HepG2 (cell line): ENCODE data around the gene LRRC10B. TPM values are rescaled to one million over a fixed set of nuclear protein-coding genes. Genes with fewer than 3 reads are reported as not detected.

Experiments
- AHDC1 ChIP-seq: sonication (generic); formaldehyde crosslinking; IDR thresholded peaks from 2 replicates; pipeline ENCODE4 v1.5.1; 2020; ENCODE audit warnings: mild to moderate bottlenecking, missing genetic modification reagents, borderline replicate concordance
- AKAP8 ChIP-seq: sonication (generic); formaldehyde crosslinking; IDR thresholded peaks from 2 replicates; pipeline ENCODE4 v1.5.1; 2020; ENCODE audit warnings: mild to moderate bottlenecking, missing genetic modification reagents
- AKNA ChIP-seq: sonication (generic); formaldehyde crosslinking; IDR thresholded peaks from 2 replicates; pipeline ENCODE4 v1.4.0; 2020; ENCODE audit warnings: missing genetic modification reagents, borderline replicate concordance
- CBFB ChIP-seq: sonication (generic); formaldehyde crosslinking; IDR thresholded peaks from 2 replicates; pipeline ENCODE4 v1.4.0; 2020; ENCODE audit warnings: missing genetic modification reagents
- CCDC6 ChIP-seq: sonication (generic); formaldehyde crosslinking; IDR thresholded peaks from 2 replicates; pipeline ENCODE4 v1.8.1; 2022; ENCODE audit warnings: mild to moderate bottlenecking, missing genetic modification reagents, moderate library complexity
- HNRNPUL1 ChIP-seq: fragments of 200-400 bp; formaldehyde crosslinking; IDR thresholded peaks from 2 replicates; pipeline ENCODE4 v1.6.1; 2017; ENCODE audit warnings: low read depth, mild to moderate bottlenecking, low read length, moderate library complexity
- MAFF ChIP-seq: IDR thresholded peaks from 2 replicates; pipeline ENCODE4 v1.6.1; 2011; ENCODE audit warnings: low read depth, low read length, improper control_type of control experiment
- MTA1 ChIP-seq: sonication (generic); formaldehyde crosslinking; IDR thresholded peaks from 2 replicates; pipeline ENCODE4 v1.4.0; 2020; ENCODE audit warnings: missing genetic modification reagents, mild to moderate bottlenecking, borderline replicate concordance
- NFYB ChIP-seq: sonication (generic); formaldehyde crosslinking; IDR thresholded peaks from 2 replicates; pipeline ENCODE4 v1.4.0; 2020; ENCODE audit warnings: missing genetic modification reagents
- SMARCC2 ChIP-seq: fragments of 450-650 bp; IDR thresholded peaks from 2 replicates; pipeline ENCODE4 v1.6.1; 2017; ENCODE audit warnings: antibody characterized with exemption, mild to moderate bottlenecking
- WIZ ChIP-seq: sonication (generic); formaldehyde crosslinking; IDR thresholded peaks from 2 replicates; pipeline ENCODE4 v1.5.1; 2020; ENCODE audit warnings: mild to moderate bottlenecking, missing genetic modification reagents
- YEATS2 ChIP-seq: sonication (generic); formaldehyde crosslinking; IDR thresholded peaks from 2 replicates; pipeline ENCODE4 v1.4.0; 2020; ENCODE audit warnings: missing genetic modification reagents, borderline replicate concordance
- ZNF451 ChIP-seq: sonication (generic); formaldehyde crosslinking; IDR thresholded peaks from 2 replicates; pipeline ENCODE4 v1.5.0; 2020; ENCODE audit warnings: mild to moderate bottlenecking, missing genetic modification reagents
- ZNF563 ChIP-seq: sonication (generic); formaldehyde crosslinking; IDR thresholded peaks from 2 replicates; pipeline ENCODE4 v1.8.0; 2022; ENCODE audit warnings: mild to moderate bottlenecking, moderate library complexity, missing genetic modification reagents
- ZNF841 ChIP-seq: sonication (generic); formaldehyde crosslinking; IDR thresholded peaks from 2 replicates; pipeline ENCODE4 v1.8.1; 2023; ENCODE audit warnings: missing genetic modification reagents, borderline replicate concordance
- ZNF850 ChIP-seq: sonication (generic); formaldehyde crosslinking; conservative IDR thresholded peaks from 2 replicates; pipeline ENCODE4 v1.9.0; 2021; ENCODE audit warnings: mild to moderate bottlenecking, missing genetic modification reagents
- polyA plus RNA-seq, 8 experiments: library from polyadenylated mRNA; depleted of rRNA in 3 of 8; stranded (reverse) in 7 of 8; unstranded in 1 of 8; fragments of >200 nt; fragmentation: Illumina TruSeq in 4 of 8; extraction: Trizol in 4 of 8; gene quantifications; 2 replicates each; pipeline versions ENCODE4 v1.2.1 to v1.2.3, GENCODE V29; 2011 to 2016; ENCODE audit warnings: low read depth in 4 of 8, missing spikeins in 1 of 8, mixed read lengths in 1 of 8; ENCODE audit not compliant: insufficient read depth in 1 of 8
- total RNA-seq, 5 experiments: library from RNA; depleted of rRNA; stranded (reverse); fragments of >200 nt; fragmentation: Illumina TruSeq; extraction: Trizol; gene quantifications; 2 replicates each; pipeline ENCODE4 v1.2.3, GENCODE V29; 2016; ENCODE audit warnings: low read depth in 1 of 5
- TF ChIP-seq, protein P1 (sequence below): sonication (generic); formaldehyde crosslinking; IDR thresholded peaks from 2 replicates; pipeline ENCODE4 v1.4.0; 2020; ENCODE audit warnings: mild to moderate bottlenecking, low read depth, missing genetic modification reagents

Gene LRRC10B
- total and polyA plus RNA-seq, 2 of the 13 experiments (the other 11 are each of a cell fraction or from before 2014, with no cell fraction given), result not detected

DNA sequence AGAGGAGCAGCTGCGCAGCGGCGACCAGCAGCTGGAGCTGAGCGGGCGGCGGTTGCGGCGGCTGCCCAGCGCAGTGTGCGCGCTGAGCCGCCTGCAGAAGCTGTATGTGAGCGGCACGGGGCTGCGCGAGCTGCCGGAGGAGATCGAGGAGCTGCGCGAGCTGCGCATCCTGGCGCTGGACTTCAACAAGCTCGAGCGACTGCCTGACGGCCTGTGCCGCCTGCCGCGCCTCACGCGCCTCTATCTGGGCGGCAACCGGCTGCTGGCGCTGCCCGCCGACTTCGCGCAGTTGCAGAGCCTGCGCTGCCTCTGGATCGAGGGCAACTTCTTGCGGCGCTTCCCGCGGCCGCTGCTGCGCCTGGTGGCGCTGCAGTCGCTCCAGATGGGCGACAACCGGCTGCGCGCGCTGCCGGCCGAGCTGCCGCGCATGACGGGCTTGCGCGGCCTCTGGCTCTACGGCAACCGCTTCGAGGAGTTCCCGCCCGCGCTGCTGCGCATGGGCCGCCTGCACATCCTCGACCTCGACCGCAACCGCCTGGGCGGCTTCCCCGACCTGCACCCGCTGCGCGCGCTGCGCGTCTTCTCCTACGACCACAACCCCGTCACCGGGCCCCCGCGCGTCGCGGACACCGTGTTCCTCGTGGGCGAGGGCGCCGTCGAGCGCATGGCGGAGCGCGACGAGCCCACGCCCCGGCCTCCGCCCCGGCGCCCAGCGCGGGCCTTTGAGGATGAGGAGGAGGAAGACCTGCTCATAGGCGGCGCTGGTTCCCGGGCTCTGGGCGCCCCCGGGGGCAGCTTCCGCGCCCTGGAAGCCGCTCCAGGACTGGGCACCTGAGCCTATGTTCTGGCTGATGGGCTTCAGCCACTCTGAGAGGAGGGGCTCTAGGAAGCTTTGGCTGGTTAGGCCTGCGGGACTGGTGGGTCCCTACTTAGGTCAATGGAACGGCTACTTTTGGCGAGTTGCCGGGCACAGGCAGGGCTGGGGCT, 787 bp downstream of the LRRC10B start (continued):
- TF ChIP-seq WIZ, result 0 out of 2 replicates have a peak, but pooled peaks have one; percentile 61
- no peak for TF ChIP-seq HNRNPUL1
- TF ChIP-seq YEATS2 (CRISPR knock-in tag), result no peak
- no peak for TF ChIP-seq NFYB
- peak; percentile 45; the same call in 1 of the 2 replicates for TF ChIP-seq CBFB
- TF ChIP-seq SMARCC2, result no peak
- peak; percentile 79; the same call in 1 of the 2 replicates for TF ChIP-seq ZNF563 (CRISPR knock-in tag)
- TF ChIP-seq ZNF850 (CRISPR knock-in tag), result no peak
- TF ChIP-seq MTA1 (CRISPR knock-in tag), result no peak
- no peak for TF ChIP-seq AKNA
- peak; percentile 38; the same call in 1 of the 2 replicates for TF ChIP-seq CCDC6 (CRISPR knock-in tag)
- no peak; the same call in 1 of the 2 replicates for TF ChIP-seq ZNF451 (CRISPR knock-in tag)
- TF ChIP-seq AHDC1, result no peak
- TF ChIP-seq, protein P1, sequence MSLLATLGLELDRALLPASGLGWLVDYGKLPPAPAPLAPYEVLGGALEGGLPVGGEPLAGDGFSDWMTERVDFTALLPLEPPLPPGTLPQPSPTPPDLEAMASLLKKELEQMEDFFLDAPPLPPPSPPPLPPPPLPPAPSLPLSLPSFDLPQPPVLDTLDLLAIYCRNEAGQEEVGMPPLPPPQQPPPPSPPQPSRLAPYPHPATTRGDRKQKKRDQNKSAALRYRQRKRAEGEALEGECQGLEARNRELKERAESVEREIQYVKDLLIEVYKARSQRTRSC (CRISPR knock-in tag), result no peak
- TF ChIP-seq AKAP8 (CRISPR knock-in tag), result peak; percentile 52; the same call in 1 of the 2 replicates
- no peak for TF ChIP-seq MAFF
- TF ChIP-seq ZNF841 (CRISPR knock-in tag), result no peak
